C4-2B (cell line): ENCODE data around the gene VCX3B.

Experiments
- ZFX ChIP-seq: fragments of 450-650 bp; IDR thresholded peaks from 2 replicates; pipeline ENCODE4 v1.6.1; 2017
- TF ChIP-seq, protein P1 (sequence below): fragments of 450-650 bp; conservative IDR thresholded peaks from 2 replicates; pipeline ENCODE4 v1.5.1; 2017; ENCODE audit warnings: mild to moderate bottlenecking

GRCh38 chrX:8500203-8500602 lies 35.6 kb downstream of the VCX3B start:
- TF ChIP-seq, protein P1, sequence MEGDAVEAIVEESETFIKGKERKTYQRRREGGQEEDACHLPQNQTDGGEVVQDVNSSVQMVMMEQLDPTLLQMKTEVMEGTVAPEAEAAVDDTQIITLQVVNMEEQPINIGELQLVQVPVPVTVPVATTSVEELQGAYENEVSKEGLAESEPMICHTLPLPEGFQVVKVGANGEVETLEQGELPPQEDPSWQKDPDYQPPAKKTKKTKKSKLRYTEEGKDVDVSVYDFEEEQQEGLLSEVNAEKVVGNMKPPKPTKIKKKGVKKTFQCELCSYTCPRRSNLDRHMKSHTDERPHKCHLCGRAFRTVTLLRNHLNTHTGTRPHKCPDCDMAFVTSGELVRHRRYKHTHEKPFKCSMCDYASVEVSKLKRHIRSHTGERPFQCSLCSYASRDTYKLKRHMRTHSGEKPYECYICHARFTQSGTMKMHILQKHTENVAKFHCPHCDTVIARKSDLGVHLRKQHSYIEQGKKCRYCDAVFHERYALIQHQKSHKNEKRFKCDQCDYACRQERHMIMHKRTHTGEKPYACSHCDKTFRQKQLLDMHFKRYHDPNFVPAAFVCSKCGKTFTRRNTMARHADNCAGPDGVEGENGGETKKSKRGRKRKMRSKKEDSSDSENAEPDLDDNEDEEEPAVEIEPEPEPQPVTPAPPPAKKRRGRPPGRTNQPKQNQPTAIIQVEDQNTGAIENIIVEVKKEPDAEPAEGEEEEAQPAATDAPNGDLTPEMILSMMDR, result no peak
- no peak for TF ChIP-seq ZFX
